Activated CD4-positive, alpha-beta T cell treated with anti-CD3 and anti-CD28 coated beads, Interleukin-2, amount 10 ng/mL, durations not matched to agents 24 days and 14 days (primary cell): ENCODE results near the gene ERGIC1. TPM values are rescaled to one million over a fixed set of nuclear protein-coding genes. Genes with fewer than 3 reads are reported as not detected.
"Not testable (repeated sequence)": the region's sequence is repeated elsewhere in the genome, so short reads cannot be mapped to it uniquely, and the experiment has no call there.

ENCODE experiments used
- DNase-seq: peaks from one replicate; pipeline ENCODE4 v3.0.0; 2022
- H3K27ac Mint-ChIP-seq: one replicate; pipeline ENCODE4 v1.8.0; 2022; ENCODE audit warnings: mild to moderate bottlenecking, mixed read lengths
- H3K27me3 Mint-ChIP-seq: one replicate; pipeline ENCODE4 v1.8.0; 2022; ENCODE audit warnings: mixed read lengths
- H3K36me3 Mint-ChIP-seq: one replicate; pipeline ENCODE4 v1.8.0; 2022; ENCODE audit warnings: low read depth, mild to moderate bottlenecking, mixed read lengths
- H3K4me1 Mint-ChIP-seq: one replicate; pipeline ENCODE4 v1.8.0; 2021; ENCODE audit warnings: mixed read lengths
- H3K4me3 Mint-ChIP-seq: one replicate; pipeline ENCODE4 v1.8.0; 2022; ENCODE audit warnings: mild to moderate bottlenecking, moderate library complexity, mixed read lengths
- H3K9me3 Mint-ChIP-seq: one replicate; pipeline ENCODE4 v1.8.0; 2021; ENCODE audit warnings: mixed read lengths
- intact Hi-C: fragments of 100-400 bp; cut with micrococcal nuclease; formaldehyde crosslinking; loops from one replicate; pipeline ENCODE4 v1.15.1; 2023
- total RNA-seq: library from RNA; stranded (reverse); gene quantifications from 2 replicates; pipeline ENCODE4 v1.2.3, GENCODE V29; 2022

Gene ERGIC1
- total RNA-seq, 1 donor from 2014 or later, result 47.3 TPM

- H3K36me3 Mint-ChIP-seq, result no peaks in the 10 kb centered on the region
- intact Hi-C loops, result loop anchor here (1.0 kb wide), 4 partner anchors 26 to 43 kb away; partner anchors contain the start of gene ERGIC1
- DNase-seq, result no peak
- peak overlapping the region; percentile 80 for H3K27ac Mint-ChIP-seq
- no peaks in the 10 kb centered on the region for H3K9me3 Mint-ChIP-seq
- H3K4me1 Mint-ChIP-seq, result peaks cover 14% of the 10 kb centered on the region
- no peaks in the 10 kb centered on the region for H3K27me3 Mint-ChIP-seq
- peak overlapping the region; percentile 69 for H3K4me3 Mint-ChIP-seq
Observed at GRCh38 chr5:172807766-172808311, 26.2 kb upstream of the ERGIC1 start.

GRCh38 chr5:172809774-172810173 lies 24.3 kb upstream of the ERGIC1 start:
- no peak for DNase-seq
- Mint-ChIP-seq H3K36me3 (no peaks in the 10 kb centered on the region), H3K27ac (no peak overlapping the region), H3K27me3 (peaks cover 4% of the 10 kb centered on the region), H3K4me1 (peaks cover 14% of the 10 kb centered on the region), H3K4me3 (no peak overlapping the region), H3K9me3 (no peaks in the 10 kb centered on the region)
- intact Hi-C loops, result no loop called here

- H3K9me3 Mint-ChIP-seq, DNase-seq, intact Hi-C loops, H3K27me3 Mint-ChIP-seq, H3K4me3 Mint-ChIP-seq, H3K36me3 Mint-ChIP-seq, H3K27ac Mint-ChIP-seq: not testable (repeated sequence)
- H3K4me1 Mint-ChIP-seq, result peaks cover 14% of the 10 kb centered on the region
Observed at GRCh38 chr5:172810996-172811395, 23.1 kb upstream of the ERGIC1 start.

GRCh38 chr5:172815631-172816030 lies 18.4 kb upstream of the ERGIC1 start:
- intact Hi-C loops, result no loop called here
- no peaks in the 10 kb centered on the region for H3K9me3 Mint-ChIP-seq
- no peak overlapping the region for H3K27ac Mint-ChIP-seq
- no peak overlapping the region for H3K4me3 Mint-ChIP-seq
- H3K36me3 Mint-ChIP-seq, result no peaks in the 10 kb centered on the region
- H3K4me1 Mint-ChIP-seq, result peaks cover 6% of the 10 kb centered on the region
- peaks cover 10% of the 10 kb centered on the region for H3K27me3 Mint-ChIP-seq
- DNase-seq, result no peak

GRCh38 chr5:172816925-172817562 lies 17.0 kb upstream of the ERGIC1 start:
- Mint-ChIP-seq H3K27ac (no peak overlapping the region), H3K27me3 (peaks cover 10% of the 10 kb centered on the region)

GRCh38 chr5:172817664-172818063 lies 16.4 kb upstream of the ERGIC1 start:
- H3K4me1 Mint-ChIP-seq, result peaks cover 6% of the 10 kb centered on the region
- no peaks in the 10 kb centered on the region for H3K36me3 Mint-ChIP-seq
- intact Hi-C loops, result no loop called here
- H3K27ac Mint-ChIP-seq, result no peak overlapping the region
- H3K27me3 Mint-ChIP-seq, result peaks cover 10% of the 10 kb centered on the region
- no peaks in the 10 kb centered on the region for H3K9me3 Mint-ChIP-seq
- no peak overlapping the region for H3K4me3 Mint-ChIP-seq
- no peak for DNase-seq

More at GRCh38 chr5:172816925-172817562, 17.0 kb upstream of the ERGIC1 start:
- Mint-ChIP-seq H3K36me3 (no peaks in the 10 kb centered on the region), H3K4me1 (peaks cover 6% of the 10 kb centered on the region), H3K9me3 (no peaks in the 10 kb centered on the region), H3K4me3 (no peak overlapping the region)
- intact Hi-C loops, result no loop called here
- DNase-seq, result no peak

GRCh38 chr5:172818081-172818480 lies 16.0 kb upstream of the ERGIC1 start:
- peaks cover 10% of the 10 kb centered on the region for H3K27me3 Mint-ChIP-seq
- no peak overlapping the region for H3K27ac Mint-ChIP-seq

GRCh38 chr5:172819569-172819968 lies 14.5 kb upstream of the ERGIC1 start:
- DNase-seq, result no peak
- intact Hi-C loops, result no loop called here
- peaks cover 6% of the 10 kb centered on the region for H3K4me1 Mint-ChIP-seq
- H3K9me3 Mint-ChIP-seq, result no peaks in the 10 kb centered on the region
- H3K36me3 Mint-ChIP-seq, result no peaks in the 10 kb centered on the region
- peaks cover 7% of the 10 kb centered on the region for H3K27me3 Mint-ChIP-seq
- H3K4me3 Mint-ChIP-seq, result no peak overlapping the region
- no peak overlapping the region for H3K27ac Mint-ChIP-seq

More at GRCh38 chr5:172818081-172818480, 16.0 kb upstream of the ERGIC1 start:
- Mint-ChIP-seq H3K9me3 (no peaks in the 10 kb centered on the region), H3K36me3 (no peaks in the 10 kb centered on the region), H3K4me3 (no peak overlapping the region), H3K4me1 (peaks cover 6% of the 10 kb centered on the region)
- intact Hi-C loops, result no loop called here
- no peak for DNase-seq

GRCh38 chr5:172820046-172820767 lies 13.8 kb upstream of the ERGIC1 start:
- Mint-ChIP-seq H3K4me3 (no peak overlapping the region), H3K27ac (no peak overlapping the region), H3K4me1 (peaks cover 6% of the 10 kb centered on the region), H3K27me3 (peaks cover 5% of the 10 kb centered on the region), H3K9me3 (peaks cover 3% of the 10 kb centered on the region), H3K36me3 (no peaks in the 10 kb centered on the region)
- intact Hi-C loops, result no loop called here
- DNase-seq, result no peak

GRCh38 chr5:172821340-172821985 lies 12.6 kb upstream of the ERGIC1 start:
- peaks cover 4% of the 10 kb centered on the region for H3K27me3 Mint-ChIP-seq

GRCh38 chr5:172823840-172824362 lies 10.2 kb upstream of the ERGIC1 start:
- peaks cover 17% of the 10 kb centered on the region for H3K9me3 Mint-ChIP-seq
- H3K4me1 Mint-ChIP-seq, result no peaks in the 10 kb centered on the region
- no peaks in the 10 kb centered on the region for H3K27me3 Mint-ChIP-seq
- no peak for DNase-seq
- H3K4me3 Mint-ChIP-seq, result no peak overlapping the region
- no peak overlapping the region for H3K27ac Mint-ChIP-seq
- intact Hi-C loops, result no loop called here
- peaks cover 2% of the 10 kb centered on the region for H3K36me3 Mint-ChIP-seq

More at GRCh38 chr5:172821340-172821985, 12.6 kb upstream of the ERGIC1 start:
- peaks cover 13% of the 10 kb centered on the region for H3K9me3 Mint-ChIP-seq
- H3K4me1 Mint-ChIP-seq, result peaks cover 6% of the 10 kb centered on the region
- no peak for DNase-seq
- intact Hi-C loops, result no loop called here
- no peak overlapping the region for H3K27ac Mint-ChIP-seq
- H3K36me3 Mint-ChIP-seq, result no peaks in the 10 kb centered on the region
- no peak overlapping the region for H3K4me3 Mint-ChIP-seq

- intact Hi-C loops, result no loop called here
- H3K4me1 Mint-ChIP-seq, result no peaks in the 10 kb centered on the region
- H3K27me3 Mint-ChIP-seq, result no peaks in the 10 kb centered on the region
Observed at GRCh38 chr5:172825610-172826204, 8.3 kb upstream of the ERGIC1 start.

GRCh38 chr5:172827841-172828240 lies 6.2 kb upstream of the ERGIC1 start:
- intact Hi-C loops, result no loop called here
- Mint-ChIP-seq H3K27me3 (no peaks in the 10 kb centered on the region), H3K4me1 (no peaks in the 10 kb centered on the region)

More at GRCh38 chr5:172825610-172826204, 8.3 kb upstream of the ERGIC1 start:
- no peak for DNase-seq
- Mint-ChIP-seq H3K36me3 (peaks cover 2% of the 10 kb centered on the region), H3K4me3 (no peak overlapping the region), H3K9me3 (peaks cover 17% of the 10 kb centered on the region), H3K27ac (no peak overlapping the region)

More at GRCh38 chr5:172827841-172828240, 6.2 kb upstream of the ERGIC1 start:
- Mint-ChIP-seq H3K9me3 (peaks cover 17% of the 10 kb centered on the region), H3K36me3 (peaks cover 2% of the 10 kb centered on the region), H3K4me3 (no peak overlapping the region), H3K27ac (no peak overlapping the region)
- DNase-seq, result no peak
